ENCODE data around the gene AK9.

GRCh38 chr6:109561844-109562243 lies 129.2 kb downstream of the AK9 start:
- TF ChIP-seq POLR2AphosphoS5 (IDR thresholded peaks at IDR 0.05; ENCODE audit: low read depth, low read length) (no peak), REST (IDR thresholded peaks at IDR 0.05; ENCODE audit: insufficient read depth in 1 of 2, low read depth in 2 of 2, low read length in 2 of 2) (no peak), TAF1 (IDR thresholded peaks at IDR 0.05; ENCODE audit: borderline replicate concordance, insufficient read depth, low read length) (no peak), FOXP2 (optimal IDR thresholded peaks at IDR 0.05; ENCODE audit: borderline replicate concordance, extremely low read depth, extremely low read length, insufficient read depth) (no peak)
